OCI-LY1 (cell line): ENCODE results near the gene POLD3.

Experiments used
- H2AFZ ChIP-seq: fragments of 200-600 bp; sonication (generic), shearing (Covaris generic); 2 replicates; pipeline ENCODE4 v1.6.0; 2014; ENCODE audit warnings: antibody characterized with exemption, mild to moderate bottlenecking, low read length
- H3F3A ChIP-seq: fragments of 200-600 bp; sonication (generic), shearing (Covaris generic); 2 replicates; pipeline ENCODE4 v1.6.0; 2014; ENCODE audit warnings: mild to moderate bottlenecking, antibody characterized with exemption, low read length, moderate library complexity; ENCODE audit not compliant: insufficient read depth
- H3K27ac ChIP-seq: fragments of 200-600 bp; sonication (generic); 2 replicates; pipeline ENCODE4 v1.5.1; 2014; ENCODE audit warnings: low read length, mixed run types, mild to moderate bottlenecking, low read depth; ENCODE audit not compliant: poor library complexity, severe bottlenecking
- H3K27me3 ChIP-seq: fragments of 200-600 bp; sonication (generic); 2 replicates; pipeline ENCODE4 v1.6.0; 2014; ENCODE audit warnings: antibody characterized with exemption, mild to moderate bottlenecking, low read length, moderate library complexity; ENCODE audit not compliant: insufficient read depth
- H3K36me3 ChIP-seq: fragments of 200-600 bp; sonication (generic); 2 replicates; pipeline ENCODE4 v1.6.1; 2014; ENCODE audit warnings: mild to moderate bottlenecking, antibody characterized with exemption, low read length, moderate library complexity, mixed read lengths; ENCODE audit not compliant: insufficient read depth
- H3K4me1 ChIP-seq: fragments of 200-600 bp; sonication (generic); 2 replicates; pipeline ENCODE4 v1.5.1; 2014; ENCODE audit warnings: mild to moderate bottlenecking, low read length, moderate library complexity; ENCODE audit not compliant: insufficient read depth, severe bottlenecking
- H3K4me2 ChIP-seq: fragments of 200-600 bp; sonication (generic), shearing (Covaris generic); 2 replicates; pipeline ENCODE4 v1.6.1; 2014; ENCODE audit warnings: low read length
- H3K4me3 ChIP-seq: fragments of 200-600 bp; sonication (generic); 2 replicates; pipeline ENCODE4 v1.5.1; 2014; ENCODE audit warnings: low read length, low read depth, mild to moderate bottlenecking, mixed read lengths; ENCODE audit not compliant: poor library complexity, severe bottlenecking
- H3K79me2 ChIP-seq: fragments of 200-600 bp; shearing (Covaris generic); 2 replicates; pipeline ENCODE4 v1.6.1; 2016; ENCODE audit warnings: mixed run types, low read length, mixed read lengths; ENCODE audit not compliant: insufficient read depth
- H3K9ac ChIP-seq: fragments of 200-600 bp; sonication (generic), shearing (Covaris generic); 2 replicates; pipeline ENCODE4 v1.6.1; 2014; ENCODE audit warnings: mild to moderate bottlenecking, low read length, mixed read lengths
- H3K9me2 ChIP-seq: fragments of 200-600 bp; sonication (generic), shearing (Covaris generic); 2 replicates; pipeline ENCODE4 v1.6.1; 2014; ENCODE audit warnings: low read depth, mild to moderate bottlenecking, low read length, mixed read lengths
- H3K9me3 ChIP-seq: fragments of 200-600 bp; shearing (Covaris generic); 2 replicates; pipeline ENCODE4 v1.6.1; 2014; ENCODE audit warnings: low read length, mixed read lengths
- H4K20me1 ChIP-seq: fragments of 200-600 bp; sonication (generic), shearing (Covaris generic); 2 replicates; pipeline ENCODE4 v1.6.0; 2016; ENCODE audit warnings: mild to moderate bottlenecking, low read length; ENCODE audit not compliant: insufficient read depth
- EZH2 ChIP-seq: fragments of 200-600 bp; sonication (generic), shearing (Covaris generic); IDR thresholded peaks from 2 replicates; pipeline ENCODE4 v1.8.0; 2017; ENCODE audit warnings: borderline replicate concordance, mixed run types, mild to moderate bottlenecking, antibody characterized with exemption, low read length, moderate library complexity, mixed read lengths
- TF ChIP-seq, protein P1 (sequence below): fragments of 200-600 bp; sonication (generic), shearing (Covaris generic); IDR thresholded peaks from 2 replicates; pipeline ENCODE4 v1.5.1; 2017; ENCODE audit warnings: mild to moderate bottlenecking, antibody characterized with exemption, low read length, moderate library complexity, mixed read lengths

POLD3 gene

GRCh38 chr11:74689666-74690065, 97.3 kb downstream of the POLD3 start:
- Histone ChIP-seq H3K79me2 (no peaks in the 10 kb centered on the region), H2AFZ (no peak overlapping the region), H3K9me2 (no peaks in the 10 kb centered on the region), H3K4me1 (no peaks in the 10 kb centered on the region), H3K27ac (no peak overlapping the region), H3K9me3 (no peaks in the 10 kb centered on the region), H3K27me3 (peaks cover 6% of the 10 kb centered on the region; the same call in 1 of the 2 replicates), H4K20me1 (no peaks in the 10 kb centered on the region), H3K36me3 (no peaks in the 10 kb centered on the region), H3K9ac (no peak overlapping the region), H3F3A (no peaks in the 10 kb centered on the region), H3K4me3 (no peak overlapping the region), H3K4me2 (no peak overlapping the region)
- TF ChIP-seq EZH2: no peak
- TF ChIP-seq, protein P1, sequence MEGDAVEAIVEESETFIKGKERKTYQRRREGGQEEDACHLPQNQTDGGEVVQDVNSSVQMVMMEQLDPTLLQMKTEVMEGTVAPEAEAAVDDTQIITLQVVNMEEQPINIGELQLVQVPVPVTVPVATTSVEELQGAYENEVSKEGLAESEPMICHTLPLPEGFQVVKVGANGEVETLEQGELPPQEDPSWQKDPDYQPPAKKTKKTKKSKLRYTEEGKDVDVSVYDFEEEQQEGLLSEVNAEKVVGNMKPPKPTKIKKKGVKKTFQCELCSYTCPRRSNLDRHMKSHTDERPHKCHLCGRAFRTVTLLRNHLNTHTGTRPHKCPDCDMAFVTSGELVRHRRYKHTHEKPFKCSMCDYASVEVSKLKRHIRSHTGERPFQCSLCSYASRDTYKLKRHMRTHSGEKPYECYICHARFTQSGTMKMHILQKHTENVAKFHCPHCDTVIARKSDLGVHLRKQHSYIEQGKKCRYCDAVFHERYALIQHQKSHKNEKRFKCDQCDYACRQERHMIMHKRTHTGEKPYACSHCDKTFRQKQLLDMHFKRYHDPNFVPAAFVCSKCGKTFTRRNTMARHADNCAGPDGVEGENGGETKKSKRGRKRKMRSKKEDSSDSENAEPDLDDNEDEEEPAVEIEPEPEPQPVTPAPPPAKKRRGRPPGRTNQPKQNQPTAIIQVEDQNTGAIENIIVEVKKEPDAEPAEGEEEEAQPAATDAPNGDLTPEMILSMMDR: no peak

GRCh38 chr11:74691755-74692154, 99.4 kb downstream of the POLD3 start:
- Histone ChIP-seq H3K36me3 (no peaks in the 10 kb centered on the region), H3K4me1 (no peaks in the 10 kb centered on the region), H3F3A (no peaks in the 10 kb centered on the region), H3K9me2 (no peaks in the 10 kb centered on the region), H3K4me3 (no peak overlapping the region), H4K20me1 (no peaks in the 10 kb centered on the region), H3K79me2 (no peaks in the 10 kb centered on the region), H3K9ac (no peak overlapping the region), H3K4me2 (no peak overlapping the region), H3K27ac (no peak overlapping the region), H2AFZ (no peak overlapping the region), H3K9me3 (no peaks in the 10 kb centered on the region), H3K27me3 (peaks cover 6% of the 10 kb centered on the region; the same call in 1 of the 2 replicates)
- TF ChIP-seq EZH2: no peak
- TF ChIP-seq, protein P1: no peak
